Aorta (tissue), 5 donors: ENCODE results near the gene ATP1A4. TPM values are rescaled to one million over a fixed set of nuclear protein-coding genes. Genes with fewer than 3 reads are reported as not detected.

Experiments used
- ATAC-seq: fragments of 200-7000 bp; cut with Tn5 transposase; one replicate; pipeline ENCODE4 v1.9.1; 2022; ENCODE audit warnings: moderate library complexity; ENCODE audit not compliant: low FRiP score
- DNase-seq, 2 donors: peaks; one replicate each; pipeline ENCODE4 v3.0.0-alpha.2; 2020
- H3K27ac ChIP-seq, 2 donors: one replicate each; pipeline ENCODE4 v1.5.1; 2013; ENCODE audit warnings: low read length in 2 of 2, mild to moderate bottlenecking in 2 of 2, moderate library complexity in 2 of 2, control low read depth in 1 of 2, inconsistent platforms in 1 of 2, low read depth in 1 of 2
- H3K27me3 ChIP-seq, 2 donors: one replicate each; pipeline ENCODE4 v1.6.1; 2013; ENCODE audit warnings: control low read depth in 1 of 2, low read length in 1 of 2, mild to moderate bottlenecking in 1 of 2, moderate library complexity in 1 of 2; ENCODE audit not compliant: insufficient read depth in 2 of 2, control insufficient read depth in 1 of 2
- H3K36me3 ChIP-seq, 2 donors: one replicate each; pipeline ENCODE4 v1.6.1; 2013; ENCODE audit warnings: control low read depth in 1 of 2, low read length in 1 of 2, mild to moderate bottlenecking in 1 of 2; ENCODE audit not compliant: insufficient read depth in 2 of 2, control insufficient read depth in 1 of 2
- H3K4me1 ChIP-seq, 2 donors: one replicate each; pipeline ENCODE4 v1.6.1; 2013; ENCODE audit warnings: low read length in 2 of 2, control low read depth in 1 of 2, mild to moderate bottlenecking in 1 of 2, moderate library complexity in 1 of 2; ENCODE audit not compliant: insufficient read depth in 2 of 2, control insufficient read depth in 1 of 2
- H3K4me3 ChIP-seq, 2 donors: one replicate each; pipeline ENCODE4 v1.5.1; 2013; ENCODE audit warnings: low read length in 2 of 2, control low read depth in 1 of 2, mild to moderate bottlenecking in 1 of 2
- H3K9me3 ChIP-seq: one replicate; pipeline ENCODE4 v1.6.1; 2013; ENCODE audit warnings: mild to moderate bottlenecking, low read length; ENCODE audit not compliant: control insufficient read depth
- WGBS, 2 donors: extraction: QIAGEN DNeasy Blood & Tissue Kit; methylation state at CpG; one replicate each; pipeline ENCODE4 v1.1.7; 2013; 5-methylcytosine and 5-hydroxymethylcytosine counted together
- intact Hi-C, 2 donors: fragments of 100-400 bp; cut with DNase I; formaldehyde crosslinking; loops; one replicate each; pipeline versions ENCODE4 v1.14.2 to v1.15.0; 2022
- polyA plus RNA-seq, 2 donors: library from polyadenylated mRNA; stranded (reverse); fragments of 200-250 nt; gene quantifications; one replicate each; pipeline ENCODE4 v1.2.3, GENCODE V29; 2013
- total RNA-seq, 2 donors: library from RNA; stranded (reverse); fragmentation: NEBNext Ultra II Directional; extraction: Animal tissue kit (Norgen Biotek cat#: 25700); gene quantifications; one replicate each; pipeline ENCODE4 v1.2.1, GENCODE V29; 2021
- donor health status: healthy with polysubstance abuse.
- donor health status: Bipolar disorder and iron deficiency.
- donor health status: DM: no; HTN: no; CAD: no.
- donor health status: DM: no; HTN: no; CAD: no.
- donor health status: DM: yes; HTN: yes; CAD: no.

ATP1A4 gene
- total and polyA plus RNA-seq, 4 donors, result 0.19 to 0.36 TPM; not detected in 2

- peak overlapping the region in 1 of 2 donors; percentile 65 for H3K27ac ChIP-seq
- DNase-seq (peak in 1 of 2 donors; percentile 23), ATAC-seq (no peak)
- intact Hi-C loops, result no loop called here
- no peaks in the 10 kb centered on the region for H3K27me3 ChIP-seq
- H3K9me3 ChIP-seq, result no peaks in the 10 kb centered on the region
- whole genome bisulfite sequencing, 2 donors, result 56 to 58% methylated on average over 7 of the region's 7 CpGs
- peaks cover 0 to 7% of the 10 kb centered on the region in 2 donors for H3K36me3 ChIP-seq
- H3K4me1 ChIP-seq, result peaks cover 6% of the 10 kb centered on the region in 2 donors
- H3K4me3 ChIP-seq, result no peak overlapping the region
Observed at GRCh38 chr1:160127865-160128523, 23.4 kb upstream of the ATP1A4 start.

DNA sequence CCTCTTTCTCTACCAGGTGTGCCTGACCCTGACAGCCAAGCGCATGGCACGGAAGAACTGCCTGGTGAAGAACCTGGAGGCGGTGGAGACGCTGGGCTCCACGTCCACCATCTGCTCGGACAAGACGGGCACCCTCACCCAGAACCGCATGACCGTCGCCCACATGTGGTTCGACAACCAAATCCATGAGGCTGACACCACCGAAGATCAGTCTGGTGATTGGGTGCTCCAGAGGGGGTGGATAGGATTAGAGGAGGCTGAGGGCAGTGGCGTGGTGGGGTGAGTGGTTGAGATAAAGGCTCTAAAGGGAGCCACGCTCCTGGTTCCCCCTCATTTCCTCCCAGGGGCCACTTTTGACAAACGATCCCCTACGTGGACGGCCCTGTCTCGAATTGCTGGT is 22.8 kb upstream of the ATP1A4 start:
- H3K9me3 ChIP-seq, result no peaks in the 10 kb centered on the region
- no peak overlapping the region for H3K4me3 ChIP-seq
- intact Hi-C loops, result no loop called here
- peaks cover 6% of the 10 kb centered on the region in 2 donors for H3K4me1 ChIP-seq
- DNase-seq (peak in 1 of 2 donors; percentile 23), ATAC-seq (no peak)
- peaks cover 0 to 7% of the 10 kb centered on the region in 2 donors for H3K36me3 ChIP-seq
- peak overlapping the region in 1 of 2 donors; percentile 1 for H3K27ac ChIP-seq
- H3K27me3 ChIP-seq, result no peaks in the 10 kb centered on the region
- 90% methylated on average over 18 of the region's 18 CpGs for WGBS, 2 donors

DNA sequence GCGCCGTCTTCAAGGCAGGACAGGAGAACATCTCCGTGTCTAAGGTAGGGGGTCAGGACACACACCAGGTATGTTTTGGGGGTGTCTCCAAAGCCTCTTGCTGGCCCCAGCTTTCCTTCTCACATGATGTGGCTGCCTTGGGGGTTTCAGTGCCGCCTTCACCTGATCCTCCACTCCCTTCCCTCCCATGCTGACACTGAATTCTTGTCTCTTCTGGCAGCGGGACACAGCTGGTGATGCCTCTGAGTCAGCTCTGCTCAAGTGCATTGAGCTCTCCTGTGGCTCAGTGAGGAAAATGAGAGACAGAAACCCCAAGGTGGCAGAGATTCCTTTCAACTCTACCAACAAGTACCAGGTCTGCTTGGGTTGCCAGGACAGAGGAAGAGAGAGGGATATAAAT is 22.4 kb upstream of the ATP1A4 start:
- Histone ChIP-seq H3K4me1 (peaks cover 6% of the 10 kb centered on the region in 2 donors), H3K36me3 (peaks cover 0 to 7% of the 10 kb centered on the region in 2 donors), H3K9me3 (no peaks in the 10 kb centered on the region), H3K27me3 (no peaks in the 10 kb centered on the region), H3K27ac (peak overlapping the region in 1 of 2 donors; percentile 9), H3K4me3 (no peak overlapping the region)
- ATAC-seq (no peak), DNase-seq (peak in 1 of 2 donors; percentile 45)
- 95% methylated on average over 5 of the region's 5 CpGs for WGBS, 2 donors
- intact Hi-C loops, result no loop called here

- H3K9me3 ChIP-seq, result no peaks in the 10 kb centered on the region
- ATAC-seq (no peak), DNase-seq (no peak)
- no peaks in the 10 kb centered on the region for H3K27me3 ChIP-seq
- peaks cover 6% of the 10 kb centered on the region in 2 donors for H3K4me1 ChIP-seq
- H3K4me3 ChIP-seq, result no peak overlapping the region
- H3K27ac ChIP-seq, result peak overlapping the region in 1 of 2 donors; percentile 9
- WGBS, 2 donors, result 81 to 86% methylated on average over 3 of the region's 3 CpGs
- H3K36me3 ChIP-seq, result peaks cover 0 to 7% of the 10 kb centered on the region in 2 donors
- intact Hi-C loops, result no loop called here
Observed at GRCh38 chr1:160129558-160129957, 21.8 kb upstream of the ATP1A4 start.

- WGBS, 2 donors, result 91 to 93% methylated on average over 11 of the region's 11 CpGs
- Histone ChIP-seq H3K4me3 (no peak overlapping the region), H3K27me3 (no peaks in the 10 kb centered on the region), H3K9me3 (no peaks in the 10 kb centered on the region), H3K27ac (peak overlapping the region in 1 of 2 donors; percentile 9), H3K4me1 (peaks cover 6% of the 10 kb centered on the region in 2 donors), H3K36me3 (peaks cover 0 to 9% of the 10 kb centered on the region in 2 donors)
- ATAC-seq, result no peak
- intact Hi-C loops, result no loop called here
- DNase-seq, result peak in 1 of 2 donors; percentile 46
Observed at GRCh38 chr1:160129966-160130365, 21.4 kb upstream of the ATP1A4 start.

DNA sequence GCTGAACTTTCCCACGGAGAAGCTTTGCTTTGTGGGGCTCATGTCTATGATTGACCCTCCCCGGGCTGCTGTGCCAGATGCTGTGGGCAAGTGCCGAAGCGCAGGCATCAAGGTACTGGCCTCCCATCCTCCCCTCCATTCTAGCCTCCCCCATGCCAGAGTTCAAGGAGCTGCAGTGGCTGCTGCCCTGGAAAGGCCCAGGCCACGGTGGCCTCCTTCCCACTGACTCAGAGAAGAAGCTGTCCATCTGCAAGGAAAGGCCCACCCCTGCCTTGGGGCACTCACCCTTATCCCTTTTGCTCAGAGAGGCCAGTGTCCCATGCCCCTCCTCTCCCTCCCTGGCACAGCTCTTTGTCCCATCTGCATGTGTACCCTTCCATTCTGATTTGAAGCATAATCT is 20.9 kb upstream of the ATP1A4 start:
- Histone ChIP-seq H3K27ac (peak overlapping the region; percentile 71 to 95), H3K36me3 (peaks cover 0 to 12% of the 10 kb centered on the region in 2 donors)

GRCh38 chr1:160130939-160131338 is 20.5 kb upstream of the ATP1A4 start:
- H3K27ac ChIP-seq, result peak overlapping the region; percentile 71 to 95

More for the DNA sequence above, 20.9 kb upstream of the ATP1A4 start:
- intact Hi-C loops, result no loop called here
- no peak for ATAC-seq
- Histone ChIP-seq H3K27me3 (no peaks in the 10 kb centered on the region), H3K9me3 (no peaks in the 10 kb centered on the region), H3K4me3 (no peak overlapping the region), H3K4me1 (peaks cover 6% of the 10 kb centered on the region in 2 donors)
- DNase-seq, result peak in 1 of 2 donors; percentile 62
- WGBS, 2 donors, result 82 to 84% methylated on average over 5 of the region's 5 CpGs

GRCh38 chr1:160131803-160132565 is 19.4 kb upstream of the ATP1A4 start:
- Histone ChIP-seq H3K9me3 (no peaks in the 10 kb centered on the region), H3K27ac (peak overlapping the region; percentile 71 to 95), H3K4me1 (peaks cover 4 to 6% of the 10 kb centered on the region in 2 donors), H3K27me3 (no peaks in the 10 kb centered on the region), H3K4me3 (no peak overlapping the region), H3K36me3 (peaks cover 0 to 12% of the 10 kb centered on the region in 2 donors)
- peak; percentile 79 for ATAC-seq
- intact Hi-C loops, result no loop called here
- DNase-seq, result peak in 1 of 2 donors; percentile 84
- 10 to 15% methylated on average over 8 of the region's 8 CpGs for WGBS, 2 donors

More at GRCh38 chr1:160130939-160131338, 20.5 kb upstream of the ATP1A4 start:
- no peak overlapping the region for H3K4me3 ChIP-seq
- H3K9me3 ChIP-seq, result no peaks in the 10 kb centered on the region
- WGBS, 2 donors, result 88 to 99% methylated on average over 1 of the region's 1 CpG
- no peak for DNase-seq
- no peaks in the 10 kb centered on the region for H3K27me3 ChIP-seq
- H3K36me3 ChIP-seq, result peaks cover 0 to 12% of the 10 kb centered on the region in 2 donors
- no peak for ATAC-seq
- intact Hi-C loops, result no loop called here
- peaks cover 4 to 6% of the 10 kb centered on the region in 2 donors for H3K4me1 ChIP-seq
